Stimulated activated CD4-positive, alpha-beta T cell treated with anti-CD3 and anti-CD28 coated beads, Interleukin-4, amount 100 ng/mL, for 48 hours (primary cell): ENCODE measurements around the gene SMC3.
A peak's percentile ranks its signal among the peaks of the same experiment; 100 is the strongest.

Experiments used
- DNase-seq, 2 donors: peaks; one replicate each; pipeline ENCODE4 v3.0.0-alpha.2; 2020; ENCODE audit warnings: low read depth in 2 of 2

SMC3 gene

GRCh38 chr10:110544958-110545537, 22.4 kb upstream of the SMC3 start:
- DNase-seq, result no peak

GRCh38 chr10:110546077-110546476, 21.4 kb upstream of the SMC3 start:
- no peak for DNase-seq

DNA sequence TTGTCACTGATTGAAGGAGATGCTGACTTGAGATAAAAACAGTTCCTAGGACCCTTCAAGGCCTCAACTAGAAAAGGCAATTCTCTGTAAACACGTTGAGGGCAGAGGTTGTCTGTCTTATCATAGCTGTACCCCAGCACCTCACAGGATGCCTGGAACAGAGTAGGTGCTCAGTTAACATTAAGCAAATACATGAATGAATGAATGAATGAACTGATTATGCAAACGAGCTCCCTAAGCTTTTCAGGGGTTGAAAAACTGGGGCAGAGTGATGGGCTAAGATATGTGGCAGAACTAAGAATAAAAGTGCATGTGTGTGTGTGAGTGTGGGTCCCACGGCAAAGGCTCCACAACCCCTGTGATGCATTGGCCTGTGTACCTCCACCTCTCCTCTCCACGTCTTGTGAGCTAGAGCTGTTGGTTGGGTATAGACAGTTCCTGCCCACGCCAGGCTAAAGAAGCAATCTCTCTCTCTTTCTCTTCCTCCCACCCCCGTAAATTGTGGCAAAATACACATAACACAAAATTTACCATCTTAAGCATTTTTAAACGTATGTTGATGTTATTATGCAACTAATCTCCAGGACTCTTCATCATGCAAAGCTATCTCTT, 20.9 kb upstream of the SMC3 start:
- no peak for DNase-seq

- no peak for DNase-seq
Observed at GRCh38 chr10:110547139-110547761, 20.2 kb upstream of the SMC3 start.

GRCh38 chr10:110548002-110548401, 19.5 kb upstream of the SMC3 start:
- no peak for DNase-seq

DNA sequence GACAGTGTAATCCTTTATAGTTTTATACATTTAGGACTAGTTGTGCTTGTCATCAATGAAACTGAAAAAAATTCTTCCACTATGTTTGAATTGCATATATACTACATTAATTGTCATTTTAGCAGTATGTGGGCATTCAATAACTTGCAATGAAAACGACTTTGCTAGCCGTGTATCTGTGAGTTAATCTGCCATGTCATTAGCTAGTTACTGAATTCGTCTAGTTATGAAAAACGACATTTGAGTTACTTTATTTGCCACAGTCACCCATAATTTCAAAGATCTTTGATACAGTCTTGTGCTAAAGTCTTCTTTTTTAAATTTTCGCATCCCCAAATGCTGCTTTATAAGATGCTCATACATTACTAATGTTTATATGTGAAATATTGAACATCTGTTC, 18.3 kb upstream of the SMC3 start:
- no peak for DNase-seq

GRCh38 chr10:110553905-110554304, 13.6 kb upstream of the SMC3 start:
- DNase-seq, result no peak

DNA sequence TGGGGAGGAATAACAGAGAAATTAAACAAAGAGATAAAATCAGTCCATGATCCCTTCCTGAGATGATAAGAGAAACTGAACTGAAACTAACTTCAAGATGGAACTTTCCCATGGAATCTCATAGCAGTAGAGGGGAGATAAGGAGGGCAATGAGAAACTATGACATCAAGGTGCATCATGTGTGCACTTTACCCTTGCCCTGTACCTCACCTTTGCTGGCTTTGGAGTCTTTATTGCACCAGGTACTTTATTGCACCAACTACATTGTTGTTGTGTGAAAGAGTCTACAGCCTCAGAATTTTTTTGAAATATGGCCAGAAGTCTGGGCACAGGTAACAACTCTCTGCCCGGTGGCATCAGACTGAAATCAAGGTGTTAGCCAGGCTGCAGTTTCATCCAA, 11.2 kb upstream of the SMC3 start:
- no peak for DNase-seq

- peak; percentile 65 to 66 for DNase-seq
Observed at GRCh38 chr10:110556969-110557601, 10.4 kb upstream of the SMC3 start.

DNA sequence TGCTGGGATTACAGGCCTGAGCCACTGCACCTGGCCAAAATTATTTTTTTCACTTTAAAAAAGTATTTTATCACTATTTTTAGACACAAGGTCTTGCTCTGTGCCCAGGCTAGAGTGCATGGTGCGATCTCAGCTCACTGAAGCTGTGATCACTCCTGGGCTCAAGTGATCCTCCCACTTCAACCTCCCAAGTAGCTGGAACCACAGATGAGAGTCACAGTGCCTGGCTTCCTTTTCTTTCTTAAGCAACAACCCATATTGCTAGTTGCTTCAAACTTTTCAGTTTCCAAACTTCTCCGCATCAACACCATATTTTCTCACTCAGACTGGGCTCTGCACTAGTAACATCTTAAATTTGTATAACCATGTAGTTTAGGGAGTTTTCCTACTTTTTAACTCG, 9.5 kb upstream of the SMC3 start:
- no peak for DNase-seq

DNA sequence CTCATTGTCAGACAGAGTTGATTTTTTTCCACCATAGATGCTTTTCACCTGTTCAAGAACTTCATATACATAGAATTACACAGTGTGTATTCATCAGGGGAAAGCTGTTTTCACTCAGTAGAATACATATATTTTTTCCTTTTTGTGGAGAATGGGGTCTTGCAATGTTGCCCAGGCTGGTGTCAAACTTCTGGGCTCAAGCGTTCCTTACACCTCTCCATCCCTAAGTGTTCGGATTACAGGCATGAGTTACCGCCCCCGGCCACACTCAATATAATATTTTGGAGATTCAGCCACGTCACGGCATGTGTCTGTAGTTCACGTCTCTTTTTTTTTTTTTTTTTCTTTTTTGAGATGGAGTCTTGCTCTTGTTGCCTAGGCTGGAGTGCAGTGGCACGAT, 7.5 kb upstream of the SMC3 start:
- DNase-seq, result no peak

DNA sequence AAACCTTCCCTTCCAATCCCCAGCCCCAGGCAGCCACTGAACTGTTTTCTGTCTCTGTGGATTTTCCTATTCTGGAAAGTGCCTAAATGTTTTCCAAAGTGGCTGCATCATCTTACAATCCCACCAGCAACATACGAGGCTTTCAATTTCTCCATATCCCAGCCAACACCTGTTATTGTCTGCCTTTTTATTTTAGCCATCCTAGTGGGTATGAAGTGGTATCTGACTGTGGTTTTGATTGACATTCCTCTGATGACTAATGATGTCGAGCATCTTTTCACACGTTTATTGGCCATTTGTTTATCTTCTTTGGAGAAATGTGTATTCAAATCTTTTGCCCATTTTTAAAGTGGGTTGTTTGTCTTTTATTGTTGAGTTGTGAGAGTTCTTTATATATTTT, 6.2 kb upstream of the SMC3 start:
- DNase-seq, result no peak

DNA sequence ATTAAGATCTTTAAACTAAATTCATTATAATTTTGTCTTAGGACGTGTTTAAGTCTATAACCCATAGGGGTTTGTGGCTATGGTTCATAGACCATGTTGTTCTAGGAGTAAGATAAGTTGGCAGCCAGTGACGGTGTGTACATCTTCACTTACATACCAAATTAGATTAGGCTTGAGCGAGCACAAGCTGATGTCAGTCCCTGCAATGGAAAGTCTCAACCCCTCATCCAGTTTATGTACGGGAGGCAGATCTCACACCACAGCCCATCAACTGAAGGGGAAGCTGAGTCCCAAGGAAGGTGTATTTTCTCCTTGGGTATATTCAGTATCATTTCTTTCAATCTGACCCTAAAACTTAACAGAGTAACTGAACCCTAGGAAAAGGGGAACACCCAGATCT, 5.1 kb upstream of the SMC3 start:
- no peak for DNase-seq

DNA sequence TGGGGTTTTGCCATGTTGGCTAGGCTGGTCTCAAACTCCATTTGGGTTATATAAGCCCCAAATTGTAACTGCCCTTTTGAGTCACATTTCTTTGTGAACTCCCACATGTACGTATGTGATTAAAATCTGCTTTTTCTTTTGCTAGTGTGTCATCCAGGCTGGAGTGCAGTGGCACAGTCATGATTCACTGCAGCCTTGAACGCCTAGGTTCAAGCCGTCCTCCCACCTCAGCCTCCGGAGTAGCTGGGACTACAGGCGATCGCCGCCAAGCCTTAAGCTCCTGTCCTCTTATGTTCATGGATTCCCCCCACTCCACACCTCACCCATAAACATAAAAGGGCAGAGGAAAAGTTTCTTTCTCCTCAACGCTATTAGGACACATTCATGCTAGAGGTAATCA, 4.4 kb upstream of the SMC3 start:
- no peak for DNase-seq

- DNase-seq, result no peak
Observed at GRCh38 chr10:110566472-110567200, 859 bp upstream of the SMC3 start.

DNA sequence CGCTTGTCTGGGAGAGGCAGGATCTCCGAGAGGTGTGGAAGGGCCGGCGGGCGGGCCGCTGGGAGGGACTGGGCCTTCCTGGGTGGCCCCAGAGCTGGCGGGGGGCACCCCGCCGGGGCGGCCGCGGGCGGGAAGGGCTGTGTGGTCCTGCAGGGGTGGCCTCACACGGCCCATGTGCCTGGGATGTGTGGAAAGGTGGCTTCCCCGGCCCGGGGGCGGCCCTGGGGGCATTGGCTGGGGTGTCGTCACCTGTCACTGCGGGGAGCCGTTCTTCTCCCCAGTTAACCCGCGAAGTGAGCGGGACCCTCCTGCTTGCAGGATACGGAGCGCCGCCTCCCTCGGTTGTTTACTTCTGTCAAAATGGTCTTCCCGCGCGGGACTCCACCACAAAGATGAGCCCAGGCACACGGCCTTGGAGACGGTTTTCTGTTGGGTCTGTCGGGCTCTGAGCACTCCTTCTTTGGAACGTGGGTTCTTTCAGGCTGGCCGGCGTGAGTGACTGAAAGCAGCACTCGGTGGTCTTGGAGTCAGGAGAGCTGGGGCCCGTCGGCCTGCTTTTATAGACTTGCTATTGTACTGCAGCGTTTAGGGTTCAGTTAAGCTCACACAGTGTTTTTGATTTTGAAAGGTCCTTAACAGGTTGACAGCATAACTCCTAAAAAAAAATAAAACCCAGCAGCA, 700 bp downstream of the SMC3 start:
- DNase-seq, result peak; percentile 28 to 43

- no peak for DNase-seq
Observed at GRCh38 chr10:110569122-110569521, 1.6 kb downstream of the SMC3 start.

DNA sequence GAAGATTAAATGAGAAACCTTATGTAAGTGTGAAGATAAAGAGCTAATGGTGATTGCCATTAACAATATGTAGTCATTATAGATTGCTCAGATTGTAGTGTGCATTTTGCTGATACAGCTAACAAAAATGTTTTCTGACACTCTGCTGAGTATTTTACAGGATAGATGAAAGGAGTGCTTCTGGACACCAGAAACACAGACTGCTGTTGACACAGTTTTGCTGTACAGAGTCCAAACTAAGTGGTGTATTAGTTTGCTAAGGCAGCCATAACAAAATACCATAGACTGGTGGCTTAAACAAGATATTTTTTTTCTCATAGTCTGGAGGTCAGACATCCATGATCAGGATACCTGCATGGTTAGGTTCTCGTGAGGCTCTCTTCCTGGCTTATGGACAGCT, 2.2 kb downstream of the SMC3 start:
- DNase-seq, result no peak

- DNase-seq, result no peak
Observed at GRCh38 chr10:110571093-110571743, 3.7 kb downstream of the SMC3 start.

DNA sequence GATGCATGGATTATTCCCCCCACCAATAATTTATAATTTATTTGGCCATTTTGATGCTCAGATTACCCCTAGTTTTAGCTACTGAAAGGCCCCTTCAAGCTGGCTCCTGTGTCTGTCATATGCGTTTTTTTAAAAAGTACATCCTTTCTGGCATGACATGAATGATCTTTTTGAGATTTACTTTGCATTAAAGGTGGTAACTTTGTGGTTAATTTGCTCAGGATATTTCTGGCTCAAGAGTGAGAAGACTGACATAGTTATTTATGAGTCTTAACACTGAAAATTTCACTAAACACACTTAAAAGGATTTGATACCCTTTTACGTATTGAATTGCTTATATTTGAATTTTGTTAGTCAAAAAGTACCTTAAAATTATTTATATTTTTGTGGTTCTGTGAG, 5.4 kb downstream of the SMC3 start:
- no peak for DNase-seq

DNA sequence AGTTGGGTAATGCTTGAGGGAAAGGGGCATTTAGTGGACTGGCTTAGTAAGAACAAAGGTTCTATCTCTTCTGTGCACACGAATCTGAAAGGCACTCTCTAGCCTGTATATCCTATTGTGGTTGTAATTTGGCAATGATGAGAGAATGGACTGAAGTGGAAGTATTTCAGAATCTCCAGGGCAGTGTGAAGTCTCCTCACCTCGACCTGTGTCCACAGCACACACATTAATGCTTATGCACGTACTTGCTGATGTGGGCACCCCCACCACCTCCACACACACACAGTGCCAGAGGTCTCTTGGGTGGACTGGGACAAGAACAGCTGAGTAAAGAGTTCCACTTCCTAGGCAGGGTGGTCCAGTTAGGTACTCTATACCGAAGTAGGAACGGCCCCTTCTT, 6.9 kb downstream of the SMC3 start:
- DNase-seq, result no peak
